Activated T-cell treated with anti-CD3 and anti-CD28 coated beads, Interleukin-2, amount 50 U/mL, for 24 hours (primary cell): ENCODE measurements around the gene EVX2.

ENCODE experiments used
- DNase-seq: peaks from one replicate; pipeline ENCODE4 v3.0.0-alpha.2; 2020
- H3K27ac Mint-ChIP-seq: 2 replicates; pipeline ENCODE4 v1.8.0; 2020; ENCODE audit warnings: mild to moderate bottlenecking, mixed read lengths
- H3K27me3 Mint-ChIP-seq: 2 replicates; pipeline ENCODE4 v1.8.0; 2020; ENCODE audit warnings: mixed read lengths
- H3K36me3 Mint-ChIP-seq: 2 replicates; pipeline ENCODE4 v1.8.0; 2020; ENCODE audit warnings: low read depth, mixed read lengths
- H3K4me1 Mint-ChIP-seq: 2 replicates; pipeline ENCODE4 v1.8.0; 2020; ENCODE audit warnings: low read depth, mixed read lengths
- H3K4me3 Mint-ChIP-seq: 2 replicates; pipeline ENCODE4 v1.8.0; 2020; ENCODE audit warnings: mild to moderate bottlenecking, moderate library complexity, mixed read lengths
- H3K9me3 Mint-ChIP-seq: 2 replicates; pipeline ENCODE4 v1.8.0; 2020; ENCODE audit warnings: mixed read lengths

Gene EVX2

GRCh38 chr2:176124947-176125771 is 41.4 kb upstream of the EVX2 start:
- H3K4me1 Mint-ChIP-seq, result peaks cover 22% of the 10 kb centered on the region
- DNase-seq, result no peak
- H3K27me3 Mint-ChIP-seq, result peaks cover 87% of the 10 kb centered on the region
- no peaks in the 10 kb centered on the region for H3K9me3 Mint-ChIP-seq
- peak overlapping the region; percentile 11 for H3K27ac Mint-ChIP-seq
- no peak overlapping the region for H3K4me3 Mint-ChIP-seq
- no peaks in the 10 kb centered on the region for H3K36me3 Mint-ChIP-seq

- H3K27me3 Mint-ChIP-seq, result peaks cover 92% of the 10 kb centered on the region
- H3K27ac Mint-ChIP-seq, result peak overlapping the region; percentile 11
- H3K9me3 Mint-ChIP-seq, result no peaks in the 10 kb centered on the region
These were observed 40.6 kb upstream of the EVX2 start for GRCh38 chr2:176124110-176124946.

DNA sequence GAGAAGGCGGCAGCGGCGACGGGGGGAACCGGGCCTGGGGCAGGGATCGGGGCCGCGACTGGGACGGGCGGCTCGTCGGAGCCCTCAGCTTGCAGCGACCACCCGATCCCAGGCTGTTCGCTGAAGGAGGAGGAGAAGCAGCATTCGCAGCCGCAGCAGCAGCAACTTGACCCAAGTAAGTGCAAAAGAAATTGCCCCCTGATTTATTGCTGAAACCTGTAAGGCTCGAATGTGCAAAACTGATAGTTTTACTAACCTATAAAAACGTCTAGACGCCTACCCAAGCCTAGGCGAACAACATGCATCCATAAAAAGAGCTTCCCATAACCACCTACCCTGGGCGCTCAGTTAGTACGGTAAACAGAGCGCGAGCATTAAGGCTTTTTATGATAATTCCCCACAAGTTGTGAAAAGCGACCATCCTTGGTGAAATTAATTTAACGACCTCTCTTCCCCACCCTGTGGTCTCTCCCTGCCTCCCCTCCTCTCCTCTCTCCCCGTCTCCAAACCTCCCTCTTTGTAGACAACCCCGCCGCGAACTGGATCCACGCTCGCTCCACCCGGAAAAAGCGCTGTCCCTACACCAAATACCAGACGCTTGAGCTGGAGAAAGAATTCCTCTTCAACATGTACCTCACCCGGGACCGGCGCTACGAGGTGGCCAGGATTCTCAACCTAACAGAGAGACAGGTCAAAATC is 39.8 kb upstream of the EVX2 start:
- peaks cover 20% of the 10 kb centered on the region for H3K4me1 Mint-ChIP-seq
- H3K9me3 Mint-ChIP-seq, result peaks cover 3% of the 10 kb centered on the region
- H3K36me3 Mint-ChIP-seq, result no peaks in the 10 kb centered on the region
- peak overlapping the region; percentile 16 for H3K4me3 Mint-ChIP-seq
- no peak overlapping the region for H3K27ac Mint-ChIP-seq
- H3K27me3 Mint-ChIP-seq, result peaks cover 92% of the 10 kb centered on the region
- no peak for DNase-seq

More at GRCh38 chr2:176124110-176124946, 40.6 kb upstream of the EVX2 start:
- peak overlapping the region; percentile 16 for H3K4me3 Mint-ChIP-seq
- DNase-seq, result no peak
- no peaks in the 10 kb centered on the region for H3K36me3 Mint-ChIP-seq
- H3K4me1 Mint-ChIP-seq, result peaks cover 22% of the 10 kb centered on the region

GRCh38 chr2:176122683-176123410 is 39.1 kb upstream of the EVX2 start, which contains the start of gene HOXD9:
Gene HOXD9 (plus strand): TSS chr2:176122719. CDS start chr2:176122769, 50 bp downstream.
- Mint-ChIP-seq H3K27ac (peak within 1 kb of the TSS; percentile 74), H3K4me3 (peak within 1 kb of the TSS; percentile 43)

GRCh38 chr2:176122052-176122682 is 38.4 kb upstream of the EVX2 start:
- Mint-ChIP-seq H3K36me3 (no peaks in the 10 kb centered on the region), H3K4me1 (peaks cover 13% of the 10 kb centered on the region), H3K4me3 (peak overlapping the region; percentile 43), H3K9me3 (peaks cover 3% of the 10 kb centered on the region), H3K27ac (peak overlapping the region; percentile 74), H3K27me3 (peaks cover 91% of the 10 kb centered on the region)
- DNase-seq, result no peak

More at GRCh38 chr2:176122683-176123410, 39.1 kb upstream of the EVX2 start, which contains the start of gene HOXD9:
- Mint-ChIP-seq H3K9me3 (peaks cover 3% of the 10 kb centered on the region), H3K4me1 (peaks cover 13% of the 10 kb centered on the region), H3K36me3 (no peaks in the 10 kb centered on the region), H3K27me3 (peaks cover 92% of the 10 kb centered on the region)
- DNase-seq, result no peak

DNA sequence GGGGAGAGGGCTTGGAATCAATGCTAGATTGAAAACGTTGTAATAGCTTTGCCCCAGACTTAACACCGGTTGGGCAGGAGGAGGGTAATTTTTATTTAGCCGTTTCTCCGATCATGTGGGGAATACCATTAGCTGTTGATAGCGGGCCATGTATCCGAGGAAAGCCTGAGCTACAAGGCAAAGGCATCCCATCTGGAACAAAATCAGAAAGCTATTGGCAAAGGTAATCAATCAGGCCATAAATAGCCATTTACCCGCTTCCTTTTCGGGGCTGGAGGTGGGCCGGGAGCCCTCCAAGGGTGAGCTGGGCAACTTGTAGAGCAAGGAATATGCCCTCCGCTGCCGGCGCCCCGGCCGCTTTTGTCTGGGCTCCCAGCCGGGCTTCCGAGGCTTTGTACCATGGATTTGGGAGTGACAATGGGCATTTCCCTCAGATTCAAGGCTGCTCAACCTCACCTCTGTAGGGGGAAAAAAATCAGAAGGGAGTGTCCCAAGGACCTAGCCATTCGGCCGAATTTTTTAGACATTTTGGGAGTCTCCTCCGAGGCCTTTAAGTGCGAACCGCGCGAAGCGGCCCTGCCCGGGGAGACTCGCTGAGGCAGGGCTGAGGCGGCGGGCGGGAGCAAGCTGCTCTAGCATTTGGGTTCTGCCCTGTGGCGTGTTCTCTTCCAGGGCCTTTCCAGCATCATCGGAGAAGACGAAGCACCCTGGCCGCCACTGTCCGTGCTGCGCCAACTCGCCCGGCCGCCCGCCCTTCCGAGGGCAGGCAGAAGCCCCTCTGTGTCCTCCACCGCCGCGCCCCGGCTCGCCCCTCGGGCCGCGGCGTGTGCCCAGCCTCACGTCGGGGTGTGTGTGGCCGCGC is 37.7 kb upstream of the EVX2 start:
- Mint-ChIP-seq H3K36me3 (no peaks in the 10 kb centered on the region), H3K4me1 (peaks cover 13% of the 10 kb centered on the region), H3K27ac (no peak overlapping the region), H3K4me3 (no peak overlapping the region), H3K9me3 (peaks cover 3% of the 10 kb centered on the region), H3K27me3 (peaks cover 91% of the 10 kb centered on the region)
- no peak for DNase-seq

GRCh38 chr2:176120364-176121189 is 36.8 kb upstream of the EVX2 start:
- Mint-ChIP-seq H3K27ac (no peak overlapping the region), H3K27me3 (peaks cover 91% of the 10 kb centered on the region), H3K4me1 (peaks cover 13% of the 10 kb centered on the region), H3K36me3 (no peaks in the 10 kb centered on the region), H3K9me3 (peaks cover 3% of the 10 kb centered on the region), H3K4me3 (no peak overlapping the region)
- no peak for DNase-seq

- peaks cover 10% of the 10 kb centered on the region for H3K4me1 Mint-ChIP-seq
- peaks cover 3% of the 10 kb centered on the region for H3K9me3 Mint-ChIP-seq
- H3K27me3 Mint-ChIP-seq, result peaks cover 91% of the 10 kb centered on the region
- no peak overlapping the region for H3K27ac Mint-ChIP-seq
- no peak overlapping the region for H3K4me3 Mint-ChIP-seq
- DNase-seq, result no peak
- no peaks in the 10 kb centered on the region for H3K36me3 Mint-ChIP-seq
These were observed 35.0 kb upstream of the EVX2 start for GRCh38 chr2:176118601-176119339.

- H3K4me1 Mint-ChIP-seq, result peaks cover 6% of the 10 kb centered on the region
These were observed 34.1 kb upstream of the EVX2 start for GRCh38 chr2:176117823-176118371.

DNA sequence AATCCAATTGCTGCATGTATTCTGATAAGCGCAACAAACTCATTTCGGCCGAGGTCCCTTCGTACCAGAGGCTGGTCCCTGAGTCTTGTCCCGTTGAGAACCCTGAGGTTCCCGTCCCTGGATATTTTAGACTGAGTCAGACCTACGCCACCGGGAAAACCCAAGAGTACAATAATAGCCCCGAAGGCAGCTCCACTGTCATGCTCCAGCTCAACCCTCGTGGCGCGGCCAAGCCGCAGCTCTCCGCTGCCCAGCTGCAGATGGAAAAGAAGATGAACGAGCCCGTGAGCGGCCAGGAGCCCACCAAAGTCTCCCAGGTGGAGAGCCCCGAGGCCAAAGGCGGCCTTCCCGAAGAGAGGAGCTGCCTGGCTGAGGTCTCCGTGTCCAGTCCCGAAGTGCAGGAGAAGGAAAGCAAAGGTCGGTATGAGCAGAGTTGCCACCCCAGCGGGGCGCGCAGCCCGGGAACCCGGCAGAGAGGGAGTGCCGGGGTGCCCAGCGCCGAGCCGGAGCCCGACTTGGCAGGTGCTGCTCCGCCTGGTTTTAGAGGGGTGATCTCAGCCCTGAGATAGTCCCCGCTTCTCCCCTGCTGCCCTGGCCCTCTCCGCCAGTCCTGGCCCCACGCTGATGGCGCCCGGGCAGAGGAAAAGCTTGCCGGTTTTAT is 33.5 kb upstream of the EVX2 start:
- no peak overlapping the region for H3K4me3 Mint-ChIP-seq
- H3K27me3 Mint-ChIP-seq, result peaks cover 95% of the 10 kb centered on the region
- no peak overlapping the region for H3K27ac Mint-ChIP-seq

More at GRCh38 chr2:176117823-176118371, 34.1 kb upstream of the EVX2 start:
- no peaks in the 10 kb centered on the region for H3K36me3 Mint-ChIP-seq
- peaks cover 3% of the 10 kb centered on the region for H3K9me3 Mint-ChIP-seq
- H3K27me3 Mint-ChIP-seq, result peaks cover 92% of the 10 kb centered on the region
- H3K4me3 Mint-ChIP-seq, result no peak overlapping the region
- H3K27ac Mint-ChIP-seq, result no peak overlapping the region
- no peak for DNase-seq

More for the DNA sequence above, 33.5 kb upstream of the EVX2 start:
- Mint-ChIP-seq H3K36me3 (no peaks in the 10 kb centered on the region), H3K4me1 (peaks cover 4% of the 10 kb centered on the region), H3K9me3 (peaks cover 3% of the 10 kb centered on the region)
- DNase-seq, result no peak
